ENCODE results near the gene TMEM181.

DNA sequence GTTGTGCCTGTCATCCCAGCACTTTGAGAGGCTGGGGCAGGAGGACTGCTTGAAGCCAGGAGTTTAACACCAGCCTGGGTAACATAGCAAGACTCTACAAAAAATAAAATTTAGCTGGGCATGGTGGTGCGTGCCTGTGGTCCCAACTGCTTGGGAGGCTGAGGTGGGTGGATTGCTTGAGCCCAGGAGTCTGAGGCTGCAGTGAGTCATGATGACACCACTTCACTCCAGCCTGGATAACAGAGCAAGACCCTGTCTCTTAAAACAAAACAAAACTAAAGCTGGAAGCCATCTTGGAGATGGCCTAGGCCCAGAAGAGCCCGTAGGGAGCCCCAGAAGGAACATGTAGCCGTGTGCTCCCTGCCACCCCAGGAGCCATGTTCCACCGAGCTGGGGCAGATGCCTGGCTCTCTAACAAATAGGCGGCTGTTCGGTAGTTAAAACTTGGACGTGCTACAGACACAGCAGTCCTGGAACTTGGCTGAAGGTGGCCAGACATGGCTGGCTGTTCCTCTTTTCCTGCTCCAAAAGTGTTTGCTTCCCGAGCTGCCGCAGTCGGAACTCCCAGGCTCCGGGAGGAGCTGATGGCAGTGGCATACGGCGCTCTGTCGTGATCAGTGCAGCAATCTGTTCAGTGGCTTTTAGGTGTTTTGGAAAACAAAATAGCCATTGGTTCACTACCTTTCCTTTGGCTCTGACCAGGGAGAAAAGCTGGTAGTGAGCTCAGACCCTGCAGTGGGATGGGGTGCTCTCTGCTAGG lies 47.7 kb downstream of the TMEM181 start:
- TF ChIP-seq, protein P1, sequence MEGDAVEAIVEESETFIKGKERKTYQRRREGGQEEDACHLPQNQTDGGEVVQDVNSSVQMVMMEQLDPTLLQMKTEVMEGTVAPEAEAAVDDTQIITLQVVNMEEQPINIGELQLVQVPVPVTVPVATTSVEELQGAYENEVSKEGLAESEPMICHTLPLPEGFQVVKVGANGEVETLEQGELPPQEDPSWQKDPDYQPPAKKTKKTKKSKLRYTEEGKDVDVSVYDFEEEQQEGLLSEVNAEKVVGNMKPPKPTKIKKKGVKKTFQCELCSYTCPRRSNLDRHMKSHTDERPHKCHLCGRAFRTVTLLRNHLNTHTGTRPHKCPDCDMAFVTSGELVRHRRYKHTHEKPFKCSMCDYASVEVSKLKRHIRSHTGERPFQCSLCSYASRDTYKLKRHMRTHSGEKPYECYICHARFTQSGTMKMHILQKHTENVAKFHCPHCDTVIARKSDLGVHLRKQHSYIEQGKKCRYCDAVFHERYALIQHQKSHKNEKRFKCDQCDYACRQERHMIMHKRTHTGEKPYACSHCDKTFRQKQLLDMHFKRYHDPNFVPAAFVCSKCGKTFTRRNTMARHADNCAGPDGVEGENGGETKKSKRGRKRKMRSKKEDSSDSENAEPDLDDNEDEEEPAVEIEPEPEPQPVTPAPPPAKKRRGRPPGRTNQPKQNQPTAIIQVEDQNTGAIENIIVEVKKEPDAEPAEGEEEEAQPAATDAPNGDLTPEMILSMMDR (conservative IDR thresholded peaks at IDR 0.05): no peak
- TF ChIP-seq EZH2 (IDR thresholded peaks at IDR 0.05; ENCODE audit: low read depth): no peak

All from PC-9 (cell line).